HG03045 (cell line): Measurements from ENCODE around the gene ARHGAP5.

Experiments used
- ATAC-seq: cut with Tn5 transposase; IDR thresholded peaks from one replicate; pipeline ENCODE4 v1.9.1; 2021; ENCODE audit warnings: mild to moderate bottlenecking, moderate library complexity; ENCODE audit not compliant: unreplicated experiment

The ARHGAP5 gene

GRCh38 chr14:32169191-32169590, 92.1 kb downstream of the ARHGAP5 start:
- no peak for ATAC-seq

DNA sequence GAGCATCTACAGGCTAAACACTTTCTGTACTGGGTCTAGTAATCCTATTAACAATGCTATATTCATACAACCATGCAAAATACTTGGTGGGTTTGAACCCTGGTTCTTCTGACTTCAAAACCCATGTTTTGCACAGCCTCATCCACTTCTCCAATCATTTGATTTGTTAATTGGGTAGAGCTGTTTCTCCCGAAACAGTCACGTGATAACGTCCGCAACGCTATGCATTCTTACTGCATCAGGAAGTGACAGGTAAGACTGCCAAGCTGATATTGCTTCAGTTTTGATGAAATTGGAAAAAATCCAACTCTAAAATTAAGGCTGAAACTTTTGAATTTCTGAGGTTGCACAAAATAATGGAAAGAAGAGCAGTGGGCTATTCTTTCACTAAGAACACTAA, 94.4 kb downstream of the ARHGAP5 start:
- no peak for ATAC-seq

- no peak for ATAC-seq
Observed at GRCh38 chr14:32183151-32184058, 106.3 kb downstream of the ARHGAP5 start.

DNA sequence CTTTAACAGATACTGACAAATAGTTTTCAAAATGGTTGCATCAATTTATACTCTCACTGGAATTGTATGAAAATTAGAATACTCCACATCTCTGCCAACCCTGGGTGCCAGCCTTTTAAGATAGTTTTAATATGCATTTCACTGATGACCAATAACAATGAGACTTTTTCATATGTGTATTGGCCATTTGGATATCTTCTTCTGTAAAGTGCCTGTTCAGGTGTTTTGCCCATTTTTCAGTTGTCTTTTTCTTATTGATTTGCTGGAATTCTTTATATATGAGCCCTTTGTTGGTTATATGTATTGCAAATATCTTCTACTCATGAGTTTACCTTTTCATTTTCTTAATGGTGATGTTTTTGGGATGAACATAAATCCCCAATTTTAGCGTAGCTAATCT, 108.0 kb downstream of the ARHGAP5 start:
- ATAC-seq, result no peak

GRCh38 chr14:32186248-32186647, 109.1 kb downstream of the ARHGAP5 start:
- ATAC-seq, result no peak

- ATAC-seq, result no peak
Observed at GRCh38 chr14:32189811-32190210, 112.7 kb downstream of the ARHGAP5 start.

GRCh38 chr14:32190673-32191072, 113.6 kb downstream of the ARHGAP5 start:
- ATAC-seq, result no peak

GRCh38 chr14:32192712-32193373, 115.7 kb downstream of the ARHGAP5 start:
- ATAC-seq, result no peak

DNA sequence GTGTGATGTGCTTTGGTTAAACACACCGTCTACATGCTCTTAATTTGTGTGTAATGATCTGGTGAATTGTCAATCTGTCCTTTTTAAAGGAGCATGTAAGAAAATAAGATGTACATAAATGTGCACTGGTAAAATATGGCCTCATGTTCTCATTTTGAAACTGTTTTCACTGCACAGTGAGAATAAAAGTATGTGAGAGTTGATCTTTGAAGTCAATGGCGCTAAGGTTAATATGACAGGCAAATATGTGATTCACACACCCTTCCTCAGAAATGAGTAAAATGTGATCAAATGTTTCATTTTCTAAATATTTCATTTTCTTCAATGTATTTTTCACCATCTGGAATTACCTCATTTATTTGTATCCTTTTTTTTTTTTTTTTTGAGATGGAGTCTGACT, 116.4 kb downstream of the ARHGAP5 start:
- no peak for ATAC-seq

DNA sequence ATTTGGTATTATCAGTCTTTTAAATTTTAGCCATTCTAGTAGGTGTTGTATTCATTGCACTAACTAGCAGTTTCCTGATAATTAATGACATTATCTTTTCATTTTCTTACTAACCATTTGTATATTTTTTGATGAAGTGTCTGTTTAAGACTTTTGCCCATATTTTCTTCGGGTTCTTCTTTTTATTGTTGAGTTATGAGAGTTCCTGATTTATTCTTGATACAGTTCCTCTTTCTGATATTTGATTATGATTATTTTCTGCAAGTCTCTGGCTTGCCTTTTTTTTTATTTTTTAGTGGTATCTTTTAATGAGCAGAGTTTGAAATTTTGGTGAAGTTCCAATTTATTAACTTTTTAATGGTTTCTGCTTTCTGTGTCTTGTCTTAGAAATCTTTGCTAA, 118.5 kb downstream of the ARHGAP5 start:
- no peak for ATAC-seq

GRCh38 chr14:32197919-32198318, 120.8 kb downstream of the ARHGAP5 start:
- no peak for ATAC-seq

- ATAC-seq, result no peak
Observed at GRCh38 chr14:32200368-32201192, 123.5 kb downstream of the ARHGAP5 start.

DNA sequence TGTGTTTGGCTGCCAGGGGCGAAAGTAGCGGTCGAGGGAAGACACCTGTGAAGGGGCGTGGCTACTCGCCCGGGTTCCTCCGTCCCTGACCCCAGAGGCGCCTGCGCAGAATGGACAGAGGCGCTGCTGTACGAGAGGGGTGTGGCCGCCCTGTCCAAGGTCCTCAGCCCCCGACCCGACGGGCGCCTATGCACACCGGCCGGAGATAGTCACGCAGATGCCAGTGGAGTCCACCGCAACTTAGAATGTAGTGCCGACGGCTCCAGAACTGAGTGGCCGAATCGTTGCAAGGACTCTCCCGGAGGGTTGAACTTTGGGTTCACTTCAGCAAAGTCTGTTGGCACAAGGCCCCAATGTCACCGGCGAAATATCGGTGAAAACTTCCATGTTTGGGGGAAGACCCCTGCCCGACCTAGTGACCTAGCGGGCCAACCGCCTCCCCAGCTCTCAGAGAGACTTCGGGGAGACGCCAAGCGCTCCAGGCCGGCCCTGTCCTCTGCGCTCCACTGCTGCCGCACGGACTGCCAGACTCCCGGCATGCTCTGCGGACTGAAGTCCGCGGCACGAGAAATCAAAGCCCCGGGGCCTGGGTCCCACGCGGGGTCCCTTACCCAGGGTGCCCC, 124.2 kb downstream of the ARHGAP5 start:
- ATAC-seq, result peak; percentile 65

- peak; percentile 1 for ATAC-seq
Observed at GRCh38 chr14:32201816-32202490, 124.8 kb downstream of the ARHGAP5 start, which contains the start of gene RNU6-7. Gene RNU6-7, plus strand, starts transcription at chr14:32202045.

GRCh38 chr14:32202491-32202997, 125.4 kb downstream of the ARHGAP5 start:
- no peak for ATAC-seq

GRCh38 chr14:32202998-32203882, 126.1 kb downstream of the ARHGAP5 start, which contains the start of gene RNU6-8:
Gene RNU6-8, minus strand, starts transcription at chr14:32203269.
- peak; percentile 72 for ATAC-seq

DNA sequence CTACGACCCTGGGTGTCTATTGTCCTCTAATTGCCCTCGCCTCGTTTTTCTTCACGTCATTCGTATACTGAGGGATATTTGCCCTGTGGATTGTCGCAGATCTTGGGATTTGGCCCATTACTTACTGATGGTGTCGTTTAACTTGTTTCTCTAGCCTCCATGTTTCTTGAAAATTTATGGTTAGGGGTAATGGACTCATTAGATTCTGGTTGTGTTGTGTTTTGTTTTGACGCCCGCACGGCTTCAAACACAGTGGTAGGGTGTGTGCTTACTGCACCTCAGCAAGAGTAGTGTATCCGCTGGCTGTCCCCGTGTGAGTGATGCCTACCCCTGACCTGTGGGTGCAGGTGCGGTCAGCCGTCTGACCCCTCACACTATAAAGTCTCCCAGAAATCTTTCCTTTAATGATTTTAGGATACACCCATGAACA, 126.8 kb downstream of the ARHGAP5 start:
- ATAC-seq, result no peak

GRCh38 chr14:32205554-32205953, 128.4 kb downstream of the ARHGAP5 start:
- no peak for ATAC-seq

DNA sequence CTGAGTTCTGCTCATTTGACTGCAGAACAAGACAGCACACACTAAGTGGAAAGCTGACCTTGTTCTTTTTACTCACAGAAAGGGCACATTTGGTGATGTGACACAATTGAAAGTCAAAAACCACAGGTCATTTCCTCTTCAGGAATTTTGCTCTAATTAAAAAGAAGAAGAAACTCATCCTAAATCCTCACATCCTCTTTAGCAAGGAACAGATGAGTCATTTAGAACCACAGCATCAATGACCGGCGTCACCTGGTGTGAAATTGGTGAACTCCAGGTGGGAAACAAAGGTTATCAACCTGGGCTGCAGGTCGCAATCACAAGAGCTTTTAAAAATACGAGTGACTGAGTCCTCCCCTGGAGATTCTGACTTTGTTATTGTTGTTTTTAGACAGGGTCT, 128.9 kb downstream of the ARHGAP5 start:
- ATAC-seq, result no peak
